Measurements from ENCODE around the gene IL13RA1.
"Not testable (repeated sequence)": the region's sequence is repeated elsewhere in the genome, so short reads cannot be mapped to it uniquely, and the experiment has no call there.

Gene IL13RA1

DNA sequence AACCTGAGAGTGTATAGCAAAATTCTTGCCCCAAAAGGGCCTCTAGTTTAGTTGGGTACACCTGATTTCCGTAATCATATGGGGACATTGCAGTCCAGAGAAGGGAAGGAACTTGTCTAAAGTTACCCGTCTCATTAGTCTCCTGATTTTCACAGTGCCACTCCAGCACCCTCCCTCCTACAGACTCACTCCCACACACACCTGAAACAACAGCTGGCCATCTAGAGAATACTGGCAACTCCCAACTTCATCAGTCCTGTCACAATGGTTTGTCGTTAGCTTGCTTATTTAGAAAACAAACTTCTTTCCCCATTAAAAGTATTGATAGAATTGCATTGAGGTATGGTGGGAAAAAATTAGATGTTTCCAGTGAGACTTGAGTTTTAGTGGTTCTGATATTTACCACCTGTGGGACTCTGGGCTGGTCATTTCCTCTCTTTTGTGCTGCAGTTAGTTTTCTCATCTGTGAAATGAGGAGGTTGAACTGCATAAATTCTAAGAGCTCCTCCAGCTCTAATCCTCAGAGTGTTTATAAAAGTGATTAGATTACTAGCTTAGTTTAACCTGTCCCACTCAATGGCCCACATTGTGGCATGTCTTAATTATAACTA is 1.7 kb downstream of the IL13RA1 start:
- no peak for DNase-seq (ENCODE audit: low read depth)

DNA sequence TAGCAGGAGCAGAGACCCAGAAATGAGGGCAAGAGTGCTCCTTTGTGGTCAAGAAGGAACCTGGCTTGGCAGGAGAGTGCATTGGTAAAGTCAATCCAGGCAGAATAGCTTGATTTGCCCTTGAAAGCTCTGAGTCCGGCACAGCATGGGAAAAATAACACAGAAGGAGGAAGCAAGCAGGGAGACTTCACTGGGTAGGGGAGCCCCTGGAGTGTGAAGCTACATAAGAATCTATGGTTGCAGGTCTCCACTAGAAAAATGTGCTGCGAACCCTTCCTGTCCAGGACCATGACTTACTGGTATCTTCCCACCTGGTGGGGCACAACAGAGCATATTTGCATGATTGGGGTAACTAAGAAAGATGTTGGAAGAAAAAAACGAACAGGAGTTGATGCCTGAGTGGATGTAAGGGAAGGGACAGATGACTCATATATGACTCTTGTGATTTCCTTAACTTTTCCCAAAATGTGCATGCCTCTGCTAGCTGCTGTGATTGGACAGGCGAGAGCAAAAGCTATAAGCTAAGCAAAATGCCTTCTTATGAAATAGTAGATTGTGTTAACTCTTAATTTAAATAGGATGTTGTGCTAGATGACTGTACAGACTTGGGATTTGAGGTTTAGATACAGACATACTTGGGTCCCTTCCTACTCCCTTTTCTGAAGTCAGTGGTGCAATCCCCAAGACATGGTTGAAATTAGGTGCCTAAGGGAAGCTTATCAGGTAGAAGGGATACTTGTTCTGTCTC is 3.3 kb downstream of the IL13RA1 start:
- no peak for DNase-seq (ENCODE audit: low read depth)

GRCh38 chrX:118732551-118732950 is 5.1 kb downstream of the IL13RA1 start:
- DNase-seq (ENCODE audit: low read depth), result not testable (repeated sequence)

DNA sequence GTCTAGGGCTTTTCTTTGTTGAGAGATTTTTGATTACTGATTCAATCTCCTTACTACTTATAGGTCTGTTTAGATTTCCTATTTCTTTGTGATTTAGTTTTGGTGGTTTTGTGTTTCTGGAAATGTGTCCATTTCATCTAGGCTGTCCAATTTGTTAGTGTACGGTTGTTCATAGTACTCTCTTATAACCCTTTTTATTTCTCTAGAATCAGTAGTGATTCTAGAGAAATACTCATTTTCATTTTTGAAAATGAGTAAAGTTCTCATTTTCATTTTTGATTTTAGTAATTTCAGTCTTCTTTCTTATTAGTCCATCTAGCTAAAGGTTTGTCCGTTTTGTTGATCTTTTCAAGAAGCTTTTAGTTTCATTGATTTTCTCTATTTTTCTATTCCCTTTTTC is 7.5 kb downstream of the IL13RA1 start:
- no peak for DNase-seq (ENCODE audit: low read depth)

DNA sequence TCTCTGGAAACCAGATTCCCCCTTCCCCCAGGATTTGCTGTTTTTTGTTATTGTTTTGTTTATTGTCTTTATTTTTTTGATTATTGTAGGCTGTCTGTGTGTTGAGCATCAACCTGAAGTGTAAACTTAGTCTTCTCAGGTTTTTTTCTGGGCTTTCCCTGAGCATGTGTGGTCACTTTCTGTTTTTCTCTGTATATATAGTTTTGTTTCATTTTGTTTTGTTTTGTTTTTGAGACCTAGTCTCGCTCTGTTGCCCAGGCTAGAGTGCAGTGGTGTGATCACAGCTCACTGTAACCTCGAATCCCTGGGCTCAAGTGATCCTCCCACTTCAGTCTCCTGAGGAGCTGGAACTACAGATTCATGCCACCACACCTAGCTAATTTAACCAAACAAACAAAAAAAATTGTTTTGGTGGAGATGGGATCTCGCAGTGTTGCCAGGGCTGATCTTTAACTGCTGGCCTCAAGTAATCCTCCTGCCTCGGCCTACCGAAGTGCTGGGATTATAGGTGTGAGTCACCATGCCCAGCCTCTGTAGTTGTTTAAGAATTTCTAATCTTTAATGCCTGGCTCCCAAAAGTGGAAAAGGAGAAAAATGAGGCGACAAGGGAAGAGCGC is 9.1 kb downstream of the IL13RA1 start:
- no peak for DNase-seq (ENCODE audit: low read depth)

GRCh38 chrX:118739577-118739976 is 12.2 kb downstream of the IL13RA1 start:
- no peak for DNase-seq (ENCODE audit: low read depth)

DNA sequence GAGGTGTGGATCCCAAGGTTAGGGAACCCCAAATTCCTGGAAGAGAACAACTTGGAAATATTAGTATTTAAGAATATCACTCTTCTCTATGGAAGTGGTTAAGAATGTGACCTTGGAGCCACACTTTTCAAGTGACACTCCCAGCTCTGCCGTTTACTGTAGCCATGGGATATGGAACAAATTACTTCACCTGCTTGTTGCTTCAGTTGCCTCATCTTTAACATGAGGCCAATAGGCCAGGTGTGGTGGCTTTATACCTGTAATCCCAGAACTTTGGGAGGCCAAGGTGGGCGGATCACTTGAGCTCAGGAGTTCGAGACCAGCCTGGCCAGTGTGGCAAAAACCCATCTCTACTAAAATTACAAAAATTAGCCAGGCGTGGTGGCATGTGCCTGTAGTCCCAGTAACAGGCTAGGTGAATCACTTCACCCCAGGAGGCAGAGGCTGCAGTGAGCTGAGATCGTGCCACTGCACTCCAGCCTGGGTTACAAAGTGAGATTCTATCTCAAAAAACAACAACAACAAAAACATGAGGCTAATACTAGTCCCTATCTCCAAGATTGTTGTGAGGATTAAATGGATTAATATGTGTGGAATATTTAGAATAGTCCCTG is 13.0 kb downstream of the IL13RA1 start:
- no peak for DNase-seq (ENCODE audit: low read depth)

DNA sequence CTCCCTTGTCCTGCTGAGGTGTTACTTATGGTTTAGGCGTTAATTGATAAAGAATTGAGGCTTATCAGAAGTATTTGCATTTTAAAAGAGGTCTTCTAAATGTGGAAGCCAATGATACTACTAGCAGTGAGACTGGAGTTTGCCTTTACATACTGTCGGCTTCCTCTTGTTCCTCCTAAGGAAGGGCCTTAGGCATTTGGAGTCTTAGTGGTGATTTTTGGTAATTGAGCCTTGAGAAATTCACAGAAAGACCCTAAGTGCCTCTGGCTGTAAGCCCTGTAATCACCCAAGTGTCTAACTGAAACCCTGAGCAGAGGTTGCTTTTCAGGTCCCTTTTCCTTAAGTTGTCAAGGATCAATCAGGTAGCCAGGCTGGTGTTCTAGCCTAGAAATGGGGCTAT is 14.8 kb downstream of the IL13RA1 start:
- no peak for DNase-seq (ENCODE audit: low read depth)

GRCh38 chrX:118745570-118745969 is 18.2 kb downstream of the IL13RA1 start:
- DNase-seq (ENCODE audit: low read depth), result no peak

GRCh38 chrX:118751950-118752783 is 24.8 kb downstream of the IL13RA1 start:
- DNase-seq (ENCODE audit: low read depth), result no peak

- no peak for DNase-seq (ENCODE audit: low read depth)
These were observed 28.2 kb downstream of the IL13RA1 start for GRCh38 chrX:118755633-118756032.

DNA sequence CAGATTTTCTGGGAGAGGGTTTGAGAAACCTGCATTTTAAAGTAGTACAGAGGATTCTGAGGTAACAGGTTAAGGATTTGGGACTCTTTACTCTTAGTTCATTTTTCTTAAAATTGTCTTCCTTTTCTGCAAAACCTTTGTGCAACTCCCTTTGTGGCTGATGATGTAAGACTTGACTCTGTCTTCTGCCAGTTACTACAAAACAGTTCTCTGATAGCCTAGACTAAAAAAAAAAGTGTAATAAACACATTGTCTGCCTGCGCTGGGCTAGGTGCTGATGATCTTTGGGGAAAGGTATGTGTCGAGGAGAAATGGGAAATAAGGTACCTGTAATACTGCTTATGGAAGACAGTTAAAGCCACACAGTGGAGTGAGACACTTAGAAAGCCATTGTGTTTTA is 28.7 kb downstream of the IL13RA1 start:
- no peak for DNase-seq (ENCODE audit: low read depth)

DNA sequence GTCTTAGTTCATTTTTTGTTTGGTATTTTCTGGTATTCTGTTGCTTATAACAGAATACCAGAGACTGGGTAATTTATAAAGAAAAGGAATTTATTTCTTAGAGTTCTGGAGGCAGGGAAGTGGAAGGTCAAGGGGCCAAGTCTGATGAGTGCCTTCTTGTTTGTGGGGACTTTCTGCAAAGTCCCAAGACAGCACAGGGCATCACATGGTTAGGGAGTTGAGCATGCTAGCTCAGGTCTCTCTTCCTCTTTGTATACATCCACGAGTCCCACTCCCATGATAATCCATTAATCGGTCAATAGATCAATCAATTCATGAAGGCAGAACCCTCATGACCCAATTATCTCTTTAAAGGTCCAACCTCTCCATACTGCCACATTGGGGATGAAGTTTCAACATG is 31.1 kb downstream of the IL13RA1 start:
- no peak for DNase-seq (ENCODE audit: low read depth)

DNA sequence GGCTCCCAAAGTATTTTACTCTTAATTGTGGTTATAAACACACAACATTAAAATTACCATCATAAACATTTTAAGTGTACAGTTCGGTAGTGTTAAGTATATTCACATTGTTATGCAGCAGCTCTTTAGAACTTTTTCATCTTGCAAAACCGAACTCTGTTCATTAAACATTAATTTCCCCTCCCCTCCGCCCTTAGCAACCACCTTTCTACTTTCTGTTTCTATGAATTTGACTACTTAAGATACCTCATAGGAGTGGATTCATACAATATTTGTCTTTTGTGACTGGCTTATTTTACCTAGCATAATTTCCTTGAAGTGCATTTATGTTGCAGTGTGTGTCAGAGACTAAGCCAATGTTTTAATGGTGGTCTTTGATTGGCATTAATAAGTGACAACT is 32.6 kb downstream of the IL13RA1 start:
- no peak for DNase-seq (ENCODE audit: low read depth)

DNA sequence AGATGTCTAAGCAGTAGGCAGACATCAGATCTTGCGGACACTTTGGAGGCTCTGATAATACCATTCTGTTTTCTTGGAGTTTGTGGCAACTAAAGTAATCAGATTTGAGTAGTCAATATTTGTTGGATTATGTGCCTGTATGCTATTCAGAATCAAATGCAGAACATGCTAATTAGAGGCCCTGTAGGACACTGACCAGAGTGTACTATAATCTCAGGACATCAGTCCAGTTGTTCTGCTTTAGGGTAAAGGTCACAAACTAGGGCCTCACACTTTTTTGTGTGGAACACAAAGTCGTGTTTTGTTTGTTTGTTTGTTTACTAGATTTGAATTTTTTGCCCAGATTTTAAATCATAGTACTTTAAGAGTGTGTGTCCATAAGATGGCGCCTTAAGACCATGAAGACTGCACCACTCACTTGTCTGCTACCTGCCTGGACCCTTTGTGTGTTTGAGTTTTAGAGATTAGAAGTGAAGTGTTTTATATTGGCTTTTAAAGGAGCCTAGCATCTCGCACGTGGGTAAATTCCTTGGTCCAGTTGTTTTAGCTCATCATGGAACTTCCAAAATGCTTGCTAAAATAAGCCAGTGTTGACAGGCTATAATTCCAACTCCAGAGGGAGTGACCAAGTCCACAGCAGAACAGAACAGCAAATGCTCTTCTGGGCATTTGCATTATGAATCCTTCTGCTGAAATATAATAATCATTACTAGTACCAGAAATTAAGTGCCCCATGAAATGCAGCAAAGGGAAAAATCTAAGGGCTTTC is 34.7 kb downstream of the IL13RA1 start:
- DNase-seq (ENCODE audit: low read depth), result no peak

DNA sequence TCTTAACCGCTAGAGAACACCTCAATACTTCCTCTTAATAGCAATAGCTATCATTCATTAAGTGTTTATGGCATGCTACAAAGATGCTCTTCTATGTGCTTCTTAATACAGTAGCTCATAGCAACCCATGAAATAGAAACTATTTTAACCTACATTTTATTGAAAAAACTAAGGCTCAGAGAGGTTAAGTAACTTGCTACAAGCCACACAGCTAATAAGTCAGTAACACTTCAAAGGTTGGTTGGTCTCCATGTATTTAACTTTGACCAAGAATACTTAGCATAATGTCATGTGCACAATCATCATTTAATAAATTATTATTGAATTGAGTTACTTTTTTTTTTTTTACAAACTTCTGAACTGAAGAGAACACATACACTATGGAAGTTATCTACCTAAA is 36.1 kb downstream of the IL13RA1 start:
- DNase-seq (ENCODE audit: low read depth), result no peak

DNA sequence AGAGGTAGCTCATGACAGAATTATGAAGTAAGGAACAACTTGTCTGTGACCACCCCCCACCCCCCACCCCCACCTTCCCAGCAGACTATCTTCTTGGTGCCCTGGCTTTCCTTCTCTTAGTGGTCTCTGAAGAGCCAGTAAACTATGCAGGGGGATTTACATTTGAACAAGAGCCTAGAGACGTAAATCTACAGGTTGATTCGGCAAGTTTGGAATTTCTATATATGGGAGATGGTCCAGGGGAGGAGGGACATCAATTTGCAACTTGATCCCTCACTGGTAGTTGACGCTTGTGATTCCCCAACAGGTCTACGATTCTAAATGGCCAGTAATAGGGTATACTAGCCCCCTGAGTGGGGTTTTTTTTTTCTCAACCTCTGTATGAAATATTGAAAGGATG is 36.7 kb downstream of the IL13RA1 start:
- DNase-seq (ENCODE audit: low read depth), result no peak

DNA sequence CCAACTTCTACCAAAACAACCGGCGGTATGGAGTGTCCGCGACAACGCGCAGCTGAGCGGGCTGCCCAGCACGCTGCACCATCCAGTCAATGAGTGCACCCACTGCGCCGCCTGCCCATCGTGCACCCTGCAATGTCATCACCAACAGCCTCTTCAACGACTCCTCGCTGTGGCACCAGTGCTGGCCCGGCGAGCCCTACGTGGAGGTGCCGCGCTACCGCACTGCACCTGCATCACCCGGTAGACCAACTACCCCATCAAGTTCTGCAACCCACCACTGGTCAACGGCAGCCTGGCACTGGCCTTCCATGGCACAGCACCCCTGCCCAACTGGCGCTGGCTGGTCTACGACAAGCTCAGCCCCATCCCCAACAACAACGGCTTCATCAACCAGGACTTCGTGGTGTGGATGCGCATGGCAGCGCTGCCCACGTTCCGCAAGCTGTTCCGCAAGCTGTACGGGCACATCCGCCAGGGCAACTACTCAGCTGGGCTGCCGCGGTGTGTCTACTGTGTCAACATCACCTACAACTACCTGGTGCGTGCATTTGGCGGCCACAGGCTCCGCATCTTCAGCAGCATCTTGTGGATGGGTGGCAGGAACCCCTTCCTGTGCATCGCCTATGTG is 42.8 kb downstream of the IL13RA1 start:
- no peak for DNase-seq (ENCODE audit: low read depth)

GRCh38 chrX:118772051-118772450 is 44.6 kb downstream of the IL13RA1 start:
- no peak for DNase-seq (ENCODE audit: low read depth)

DNA sequence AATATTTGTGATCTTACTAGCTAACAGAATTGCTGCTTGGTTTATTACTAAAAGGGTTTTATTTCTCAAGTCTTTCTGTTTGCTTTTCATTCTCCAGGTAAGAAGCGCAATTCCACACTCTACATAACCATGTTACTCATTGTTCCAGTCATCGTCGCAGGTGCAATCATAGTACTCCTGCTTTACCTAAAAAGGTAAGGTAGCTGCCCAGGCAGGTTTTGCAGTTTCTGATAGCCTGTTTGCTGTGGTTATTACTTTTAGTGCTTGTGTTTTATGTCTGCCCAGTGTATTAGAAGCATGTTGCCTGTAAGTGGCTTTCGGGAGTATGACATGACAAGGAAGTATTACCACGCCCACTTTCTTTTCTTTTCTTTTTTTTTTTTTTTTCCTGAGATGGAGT is 46.4 kb downstream of the IL13RA1 start:
- DNase-seq (ENCODE audit: low read depth), result no peak

- no peak for DNase-seq (ENCODE audit: low read depth)
These were observed 52.2 kb downstream of the IL13RA1 start for GRCh38 chrX:118779581-118779980.

Data from stimulated activated CD8-positive, alpha-beta memory T cell treated with anti-CD3 and anti-CD28 coated beads, Interleukin-15, amount 100 ng/mL, for 1 hour (primary cell).